Activated B cell treated with CpG ODN at 0.5 μM for 24 hours (primary cell): ENCODE results near the gene RTRAF. TPM values are rescaled to one million over a fixed set of nuclear protein-coding genes. Genes with fewer than 3 reads are reported as not detected.

ENCODE experiments used
- ATAC-seq: fragments of 200-7000 bp; cut with Tn5 transposase; one replicate; pipeline ENCODE4 v1.10.0; 2021; ENCODE audit warnings: low read depth, mild to moderate bottlenecking, moderate library complexity
- CTCF ChIA-PET: fragments of 350-600 bp; sonication (Branson Sonifier 250); formaldehyde crosslinking; loops from one replicate; lab custom pipeline; 2021; ENCODE audit warnings: antibody characterized with exemption; lab: Charles Lee
- POLR2A ChIA-PET: fragments of 350-600 bp; sonication (Branson Sonifier 250); formaldehyde crosslinking; loops from one replicate; lab custom pipeline; 2021; ENCODE audit warnings: antibody characterized with exemption; lab: Charles Lee
- DNase-seq: peaks from one replicate; pipeline ENCODE4 v3.0.0; 2022
- H3K27ac Mint-ChIP-seq: one replicate; pipeline ENCODE4 v1.8.0; 2020; ENCODE audit warnings: mixed read lengths
- H3K27me3 Mint-ChIP-seq: one replicate; pipeline ENCODE4 v1.8.0; 2021; ENCODE audit warnings: mixed read lengths
- H3K36me3 Mint-ChIP-seq: one replicate; pipeline ENCODE4 v1.8.0; 2021; ENCODE audit warnings: low read depth, mixed read lengths
- H3K4me1 Mint-ChIP-seq: one replicate; pipeline ENCODE4 v1.8.0; 2021; ENCODE audit warnings: mixed read lengths
- H3K4me3 Mint-ChIP-seq: one replicate; pipeline ENCODE4 v1.8.0; 2020; ENCODE audit warnings: mild to moderate bottlenecking, mixed read lengths
- H3K9me3 Mint-ChIP-seq: one replicate; pipeline ENCODE4 v1.8.0; 2020; ENCODE audit warnings: mixed read lengths
- CTCF ChIP-seq: fragments of 200-600 bp; IDR thresholded peaks from one replicate; pipeline ENCODE4 v1.8.0; 2022; ENCODE audit warnings: antibody characterized with exemption, mild to moderate bottlenecking
- intact Hi-C: fragments of 100-400 bp; cut with micrococcal nuclease; formaldehyde crosslinking; loops from one replicate; pipeline ENCODE4 v1.15.1; 2024
- total RNA-seq: library from RNA; stranded (reverse); gene quantifications from 2 replicates; pipeline ENCODE4 v1.2.3, GENCODE V29; 2022

The RTRAF gene
- total RNA-seq, 1 donor from 2014 or later = 160 TPM

DNA sequence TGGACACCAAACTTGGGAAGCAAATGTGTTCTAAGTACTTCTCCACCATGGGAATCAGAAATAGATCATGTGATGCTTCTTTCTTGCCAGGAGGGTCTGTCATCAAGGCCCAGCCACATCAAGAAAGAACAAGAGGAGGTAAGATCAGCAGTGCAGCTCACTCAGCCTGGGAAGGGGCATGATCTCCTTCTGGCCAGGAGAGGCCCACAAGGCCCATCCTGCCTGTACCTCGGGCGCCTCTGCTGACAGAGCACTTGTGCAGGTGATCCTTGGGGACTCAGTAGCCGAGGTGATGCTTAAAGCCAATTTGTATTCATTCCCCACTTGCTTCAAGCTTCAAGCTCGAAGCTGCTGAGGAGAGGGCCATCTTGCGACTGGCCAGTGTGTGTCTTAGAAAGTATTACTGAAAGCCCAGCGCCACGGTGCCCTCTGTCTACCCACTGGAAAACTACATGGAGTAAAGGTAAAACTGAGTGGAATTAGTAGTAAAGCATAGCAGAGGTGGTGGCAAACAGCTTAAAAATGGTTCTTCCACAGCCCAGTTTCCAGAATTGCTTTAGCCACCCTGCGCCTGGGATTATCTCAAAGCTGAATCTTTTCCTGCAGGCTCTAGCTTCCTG is 26.2 kb downstream of the RTRAF start:
- TF ChIP-seq CTCF = no peak
- H3K4me1 Mint-ChIP-seq = no peaks in the 10 kb centered on the region
- H3K27ac Mint-ChIP-seq = no peak overlapping the region
- no peaks in the 10 kb centered on the region for H3K9me3 Mint-ChIP-seq
- POLR2A ChIA-PET = no interaction called here
- H3K4me3 Mint-ChIP-seq = no peak overlapping the region
- ATAC-seq (no peak), DNase-seq (no peak)
- CTCF ChIA-PET = no interaction called here
- no peaks in the 10 kb centered on the region for H3K27me3 Mint-ChIP-seq
- intact Hi-C loops = no loop called here
- peaks cover 16% of the 10 kb centered on the region for H3K36me3 Mint-ChIP-seq

DNA sequence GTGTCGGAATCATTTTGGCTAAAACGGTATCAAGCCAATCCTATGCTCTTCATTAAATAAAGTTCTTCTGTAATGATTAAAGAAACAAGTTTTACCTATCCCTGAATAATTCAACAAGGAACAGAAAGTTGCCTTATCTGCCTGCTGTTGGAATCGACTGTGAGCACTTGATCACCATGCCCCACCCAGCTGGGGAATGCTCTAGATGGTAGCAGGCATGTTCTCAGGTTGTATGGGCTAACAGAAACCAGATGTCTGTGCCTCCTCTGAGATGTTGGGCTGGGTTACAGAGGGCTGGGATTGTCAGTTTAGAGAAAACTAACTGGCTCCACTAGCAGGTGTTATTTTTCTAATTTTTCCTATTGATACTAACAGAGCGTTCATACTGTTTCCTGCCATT is 28.9 kb downstream of the RTRAF start:
- DNase-seq = no peak
- TF ChIP-seq CTCF = no peak
- POLR2A ChIA-PET = no interaction called here
- H3K36me3 Mint-ChIP-seq = no peaks in the 10 kb centered on the region
- H3K4me3 Mint-ChIP-seq = no peak overlapping the region
- H3K27me3 Mint-ChIP-seq = no peaks in the 10 kb centered on the region
- no peak overlapping the region for H3K27ac Mint-ChIP-seq
- CTCF ChIA-PET = no interaction called here
- H3K9me3 Mint-ChIP-seq = no peaks in the 10 kb centered on the region
- intact Hi-C loops = no loop called here
- H3K4me1 Mint-ChIP-seq = peaks cover 14% of the 10 kb centered on the region
- ATAC-seq = no peak

DNA sequence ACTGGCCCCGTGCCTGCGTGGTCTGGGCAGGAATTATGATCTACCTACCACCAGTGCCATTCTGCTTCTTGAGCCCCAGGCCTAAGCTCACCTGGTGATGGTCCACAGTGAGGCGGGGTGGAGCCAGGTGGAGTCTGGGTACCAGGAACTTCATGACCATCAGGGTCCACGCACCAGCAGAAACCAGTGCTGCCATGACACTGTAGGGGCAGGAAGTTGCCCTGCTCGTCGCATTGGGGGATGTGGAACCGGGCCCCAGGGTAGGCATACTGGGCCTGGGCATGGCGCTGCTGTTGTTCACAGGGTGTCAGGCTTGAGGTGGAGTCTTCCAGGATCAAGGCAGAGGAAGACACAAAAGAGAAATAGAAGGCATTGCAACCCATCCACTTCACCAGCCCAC is 29.6 kb downstream of the RTRAF start:
- Mint-ChIP-seq H3K9me3 (no peaks in the 10 kb centered on the region), H3K4me3 (no peak overlapping the region), H3K4me1 (peaks cover 14% of the 10 kb centered on the region), H3K36me3 (no peaks in the 10 kb centered on the region), H3K27ac (no peak overlapping the region), H3K27me3 (no peaks in the 10 kb centered on the region)
- no peak for TF ChIP-seq CTCF
- DNase-seq (no peak), ATAC-seq (no peak)
- ChIA-PET CTCF (no interaction called here), POLR2A (no interaction called here)
- intact Hi-C loops = no loop called here

- Mint-ChIP-seq H3K27ac (no peak overlapping the region), H3K4me3 (no peak overlapping the region), H3K36me3 (no peaks in the 10 kb centered on the region), H3K4me1 (peaks cover 14% of the 10 kb centered on the region), H3K9me3 (peaks cover 3% of the 10 kb centered on the region), H3K27me3 (no peaks in the 10 kb centered on the region)
- ATAC-seq = no peak
- POLR2A ChIA-PET = no interaction called here
- TF ChIP-seq CTCF = no peak
- no peak for DNase-seq
- CTCF ChIA-PET = no interaction called here
- intact Hi-C loops = no loop called here
Observed at GRCh38 chr14:52020161-52020714, 30.9 kb downstream of the RTRAF start.

DNA sequence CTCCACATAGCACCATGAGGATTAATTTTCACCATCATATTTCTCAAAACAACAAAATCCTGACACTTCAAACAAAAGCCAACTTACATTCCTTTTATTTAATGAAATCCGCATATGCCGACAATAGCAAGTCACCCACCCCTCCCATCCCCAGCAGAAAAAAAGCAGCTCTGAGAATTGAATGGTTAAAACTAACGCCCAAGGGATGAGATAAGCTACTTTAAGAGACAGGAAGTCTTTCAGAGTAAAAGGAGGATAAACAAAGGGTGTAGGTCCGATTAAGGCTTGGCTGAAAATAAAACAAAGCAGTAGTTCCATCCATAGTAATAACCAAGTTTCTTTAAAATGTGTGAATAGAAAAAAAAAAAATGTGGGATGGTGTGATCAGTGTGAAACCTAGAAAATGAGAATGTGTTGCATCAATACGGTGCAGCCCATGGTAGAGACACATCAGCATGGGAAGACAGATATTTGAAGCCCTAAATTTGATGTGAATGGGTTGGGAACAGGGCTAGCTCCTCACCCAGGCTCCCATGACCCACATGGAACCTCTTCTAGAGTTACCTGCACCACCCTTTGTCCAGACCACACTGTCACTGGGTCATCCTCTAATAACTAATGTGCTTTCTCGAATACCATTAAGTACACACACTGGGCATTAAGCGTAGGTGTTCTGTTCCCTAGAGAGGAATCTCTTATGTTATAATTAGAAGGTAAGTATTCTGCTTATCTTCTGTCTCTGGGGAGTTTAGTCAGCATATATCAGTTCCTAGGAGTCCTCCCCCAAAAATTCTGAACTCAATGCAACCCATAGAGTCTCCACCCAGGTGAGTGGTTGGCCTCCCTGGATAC is 31.7 kb downstream of the RTRAF start:
- ATAC-seq (no peak), DNase-seq (no peak)
- H3K27me3 Mint-ChIP-seq = no peaks in the 10 kb centered on the region
- TF ChIP-seq CTCF = no peak
- POLR2A ChIA-PET = no interaction called here
- no peaks in the 10 kb centered on the region for H3K36me3 Mint-ChIP-seq
- no peak overlapping the region for H3K4me3 Mint-ChIP-seq
- intact Hi-C loops = no loop called here
- peaks cover 14% of the 10 kb centered on the region for H3K4me1 Mint-ChIP-seq
- CTCF ChIA-PET = no interaction called here
- H3K27ac Mint-ChIP-seq = no peak overlapping the region
- H3K9me3 Mint-ChIP-seq = peaks cover 3% of the 10 kb centered on the region
